ENCODE measurements around the gene PIK3R2.

The PIK3R2 gene

GRCh38 chr19:18204394-18205199, 51.6 kb downstream of the PIK3R2 start:
- TF ChIP-seq CTCF (IDR thresholded peaks at IDR 0.05), result no peak

- TF ChIP-seq CTCF (IDR thresholded peaks at IDR 0.05), result no peak
Measured at GRCh38 chr19:18205200-18205892, 52.4 kb downstream of the PIK3R2 start.

GRCh38 chr19:18206018-18206417, 53.1 kb downstream of the PIK3R2 start:
- no peak for TF ChIP-seq CTCF (IDR thresholded peaks at IDR 0.05)

- peak; percentile 79 for TF ChIP-seq CTCF (IDR thresholded peaks at IDR 0.05)
Measured at GRCh38 chr19:18208098-18208951, 55.4 kb downstream of the PIK3R2 start.

GRCh38 chr19:18211683-18212082, 58.7 kb downstream of the PIK3R2 start:
- TF ChIP-seq CTCF (IDR thresholded peaks at IDR 0.05), result no peak

GRCh38 chr19:18214779-18215433, 61.9 kb downstream of the PIK3R2 start:
- no peak for TF ChIP-seq CTCF (IDR thresholded peaks at IDR 0.05)

GRCh38 chr19:18216789-18217188, 63.8 kb downstream of the PIK3R2 start:
- no peak for TF ChIP-seq CTCF (IDR thresholded peaks at IDR 0.05)
